Endodermal cell (in vitro differentiated cells): ENCODE data around the gene RBM15B. TPM values are rescaled to one million over a fixed set of nuclear protein-coding genes. Genes with fewer than 3 reads are reported as not detected.

Experiments used
- DNase-seq: peaks from one replicate; pipeline ENCODE4 v3.0.0-alpha.2; 2017
- H3K27ac ChIP-seq: 2 replicates; pipeline ENCODE4 v1.5.1; 2013; ENCODE audit warnings: mild to moderate bottlenecking, low read depth, low read length, moderate library complexity
- H3K27me3 ChIP-seq: 2 replicates; pipeline ENCODE4 v1.6.1; 2013; ENCODE audit warnings: mild to moderate bottlenecking, low read length, moderate library complexity; ENCODE audit not compliant: insufficient read depth, control insufficient read depth, poor library complexity, severe bottlenecking
- H3K36me3 ChIP-seq: 2 replicates; pipeline ENCODE4 v1.7.0; 2013; ENCODE audit warnings: mild to moderate bottlenecking, low read length, moderate library complexity; ENCODE audit not compliant: control insufficient read depth, insufficient read depth
- H3K4me1 ChIP-seq: one replicate; pipeline ENCODE4 v1.7.0; 2013; ENCODE audit warnings: low read length; ENCODE audit not compliant: control insufficient read depth, insufficient read depth
- H3K4me3 ChIP-seq: 2 replicates; pipeline ENCODE4 v1.5.1; 2013; ENCODE audit warnings: mild to moderate bottlenecking, low read length, moderate library complexity
- H3K9ac ChIP-seq: 2 replicates; pipeline ENCODE4 v1.6.1; 2013; ENCODE audit warnings: mild to moderate bottlenecking, low read length, moderate library complexity; ENCODE audit not compliant: poor library complexity, severe bottlenecking; ENCODE audit errors: extremely low read depth
- H3K9me3 ChIP-seq: 2 replicates; pipeline ENCODE4 v1.6.1; 2013; ENCODE audit warnings: mild to moderate bottlenecking, low read length, moderate library complexity; ENCODE audit not compliant: control insufficient read depth
- H3K27ac Mint-ChIP-seq: 2 replicates; pipeline ENCODE4 v1.8.0; 2020; ENCODE audit warnings: mixed read lengths
- H3K27me3 Mint-ChIP-seq: 2 replicates; pipeline ENCODE4 v1.8.0; 2021; ENCODE audit warnings: mild to moderate bottlenecking, mixed read lengths; ENCODE audit not compliant: insufficient read depth
- H3K36me3 Mint-ChIP-seq: 2 replicates; pipeline ENCODE4 v1.8.0; 2020; ENCODE audit warnings: low read depth, mixed read lengths
- H3K4me1 Mint-ChIP-seq: 2 replicates; pipeline ENCODE4 v1.8.0; 2020; ENCODE audit warnings: mixed read lengths
- H3K4me3 Mint-ChIP-seq: 2 replicates; pipeline ENCODE4 v1.8.0; 2020; ENCODE audit warnings: mild to moderate bottlenecking, moderate library complexity, mixed read lengths
- H3K9me3 Mint-ChIP-seq: 2 replicates; pipeline ENCODE4 v1.8.0; 2020; ENCODE audit warnings: mild to moderate bottlenecking, mixed read lengths
- WGBS, 2 experiments: methylation state at CpG; one replicate each; pipeline versions ENCODE4 v1.1.5 to v1.1.7; 2013; ENCODE audit warnings: missing lambda C conversion rate in 2 of 2, mixed read lengths in 1 of 2; ENCODE audit not compliant: insufficient coverage in 1 of 2, insufficient read length in 1 of 2; 5-methylcytosine and 5-hydroxymethylcytosine counted together
- total RNA-seq, 2 donors: library from RNA; stranded (reverse); fragmentation: NEBNext Ultra II Directional in 1 of 2; extraction: Animal tissue kit (Norgen Biotek cat#: 25700) in 1 of 2; gene quantifications; 2 replicates in 1 of 2; 3 replicates in 1 of 2; pipeline ENCODE4 v1.2.1, GENCODE V29; 2021
- TF ChIP-seq, protein P1 (sequence below): fragments of 200-600 bp; sonication (generic); conservative IDR thresholded peaks from 2 replicates; pipeline ENCODE4 v1.5.0; 2021; ENCODE audit warnings: antibody characterized with exemption, mild to moderate bottlenecking

Gene RBM15B
- total RNA-seq, 2 donors from 2014 or later = 49.5 to 58.2 TPM

DNA sequence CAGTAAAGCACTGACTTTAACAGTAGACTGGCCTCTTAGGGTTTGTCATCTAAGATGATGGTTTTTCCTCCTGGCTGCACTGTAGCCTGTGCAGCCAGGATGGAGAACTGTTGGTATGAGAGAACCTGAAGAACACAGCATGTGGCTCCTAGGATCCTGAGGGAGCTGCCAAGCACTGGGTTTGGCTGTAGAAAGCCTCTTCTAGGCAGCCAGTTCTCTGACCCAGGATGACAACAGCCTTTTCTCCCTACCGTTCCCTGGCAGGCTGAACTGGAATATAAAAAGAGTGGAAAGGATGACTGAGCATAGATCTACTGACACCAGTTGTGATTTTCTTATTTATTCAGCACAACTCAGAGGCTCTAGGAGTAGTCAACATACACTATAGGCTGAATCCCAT, 40.3 kb upstream of the RBM15B start:
- Mint-ChIP-seq H3K4me3 (no peak overlapping the region), H3K27me3 (peaks cover 9% of the 10 kb centered on the region), H3K4me1 (peaks cover 14% of the 10 kb centered on the region), H3K27ac (no peak overlapping the region), H3K9me3 (peaks cover 11% of the 10 kb centered on the region), H3K36me3 (peaks cover 8% of the 10 kb centered on the region)
- Histone ChIP-seq H3K4me3 (no peak overlapping the region), H3K36me3 (peaks cover 4% of the 10 kb centered on the region), H3K9me3 (no peaks in the 10 kb centered on the region), H3K27ac (no peak overlapping the region), H3K4me1 (peaks cover 10% of the 10 kb centered on the region), H3K9ac (no peak overlapping the region), H3K27me3 (no peaks in the 10 kb centered on the region)
- no peak for DNase-seq
- WGBS, 2 experiments = 100% methylated on average over 1 of the region's 1 CpG; no CpG with 5 or more reads in 1 of the 2 experiments
- TF ChIP-seq, protein P1, sequence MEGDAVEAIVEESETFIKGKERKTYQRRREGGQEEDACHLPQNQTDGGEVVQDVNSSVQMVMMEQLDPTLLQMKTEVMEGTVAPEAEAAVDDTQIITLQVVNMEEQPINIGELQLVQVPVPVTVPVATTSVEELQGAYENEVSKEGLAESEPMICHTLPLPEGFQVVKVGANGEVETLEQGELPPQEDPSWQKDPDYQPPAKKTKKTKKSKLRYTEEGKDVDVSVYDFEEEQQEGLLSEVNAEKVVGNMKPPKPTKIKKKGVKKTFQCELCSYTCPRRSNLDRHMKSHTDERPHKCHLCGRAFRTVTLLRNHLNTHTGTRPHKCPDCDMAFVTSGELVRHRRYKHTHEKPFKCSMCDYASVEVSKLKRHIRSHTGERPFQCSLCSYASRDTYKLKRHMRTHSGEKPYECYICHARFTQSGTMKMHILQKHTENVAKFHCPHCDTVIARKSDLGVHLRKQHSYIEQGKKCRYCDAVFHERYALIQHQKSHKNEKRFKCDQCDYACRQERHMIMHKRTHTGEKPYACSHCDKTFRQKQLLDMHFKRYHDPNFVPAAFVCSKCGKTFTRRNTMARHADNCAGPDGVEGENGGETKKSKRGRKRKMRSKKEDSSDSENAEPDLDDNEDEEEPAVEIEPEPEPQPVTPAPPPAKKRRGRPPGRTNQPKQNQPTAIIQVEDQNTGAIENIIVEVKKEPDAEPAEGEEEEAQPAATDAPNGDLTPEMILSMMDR = no peak

DNA sequence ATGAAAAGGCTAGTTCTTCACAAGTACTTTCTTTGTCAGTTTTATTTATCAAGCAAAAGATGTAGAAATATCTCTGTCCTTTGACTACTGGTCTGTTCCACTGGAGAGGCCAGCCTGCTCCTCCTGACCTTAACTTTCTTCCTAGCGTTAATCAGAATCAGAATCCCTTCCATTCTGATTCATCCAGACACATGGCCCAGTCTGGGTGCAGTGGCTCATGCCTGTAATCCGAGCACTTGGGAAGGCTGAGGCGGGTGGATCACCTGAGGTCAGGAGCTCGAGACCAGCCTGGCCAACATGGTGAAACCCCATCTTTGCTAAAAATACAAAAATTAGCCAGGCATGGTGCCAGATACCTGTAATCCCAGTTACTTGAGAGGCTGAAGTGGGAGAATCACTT, 38.0 kb upstream of the RBM15B start:
- Histone ChIP-seq H3K36me3 (peaks cover 4% of the 10 kb centered on the region), H3K27ac (no peak overlapping the region), H3K9ac (no peak overlapping the region), H3K9me3 (no peaks in the 10 kb centered on the region), H3K4me1 (peaks cover 13% of the 10 kb centered on the region), H3K4me3 (no peak overlapping the region), H3K27me3 (no peaks in the 10 kb centered on the region)
- no peak overlapping the region for H3K27ac Mint-ChIP-seq
- H3K36me3 Mint-ChIP-seq = peaks cover 8% of the 10 kb centered on the region
- H3K9me3 Mint-ChIP-seq = no peaks in the 10 kb centered on the region
- no peak overlapping the region for H3K4me3 Mint-ChIP-seq
- H3K27me3 Mint-ChIP-seq = peaks cover 9% of the 10 kb centered on the region
- no peak for DNase-seq
- TF ChIP-seq, protein P1 = no peak
- WGBS, 2 experiments = 86 to 90% methylated on average over 3 to 4 of the region's 4 CpGs
- peaks cover 23% of the 10 kb centered on the region for H3K4me1 Mint-ChIP-seq

DNA sequence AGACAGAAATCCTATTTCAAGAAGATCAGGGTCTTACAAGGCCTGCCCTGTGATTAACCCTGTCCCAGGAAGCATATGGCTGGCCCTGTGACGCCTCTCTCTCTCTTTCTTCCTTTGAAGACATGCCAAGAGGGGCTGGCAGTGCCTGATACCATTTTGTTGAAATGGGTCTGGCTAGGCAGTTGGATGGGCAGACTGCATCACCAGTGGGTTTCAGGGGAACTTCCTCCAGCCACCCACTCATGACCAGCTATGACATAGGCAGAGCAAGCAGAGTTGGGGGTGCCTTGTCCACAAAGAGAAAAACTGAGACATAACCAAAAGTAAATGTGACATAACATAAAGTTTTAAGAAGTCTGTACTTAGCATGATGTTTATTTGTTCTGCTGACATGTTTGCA, 37.4 kb upstream of the RBM15B start:
- Histone ChIP-seq H3K36me3 (peaks cover 4% of the 10 kb centered on the region), H3K27me3 (no peaks in the 10 kb centered on the region), H3K4me3 (no peak overlapping the region), H3K4me1 (peaks cover 13% of the 10 kb centered on the region), H3K27ac (no peak overlapping the region), H3K9ac (no peak overlapping the region), H3K9me3 (no peaks in the 10 kb centered on the region)
- H3K9me3 Mint-ChIP-seq = no peaks in the 10 kb centered on the region
- no peak overlapping the region for H3K27ac Mint-ChIP-seq
- no peak overlapping the region for H3K4me3 Mint-ChIP-seq
- peaks cover 14% of the 10 kb centered on the region for H3K27me3 Mint-ChIP-seq
- TF ChIP-seq, protein P1 = no peak
- DNase-seq = no peak
- H3K4me1 Mint-ChIP-seq = peaks cover 23% of the 10 kb centered on the region
- H3K36me3 Mint-ChIP-seq = peaks cover 8% of the 10 kb centered on the region
- 95% methylated on average over 1 of the region's 1 CpG; no CpG with 5 or more reads in 1 of the 2 experiments for WGBS, 2 experiments
